GM19023 (cell line): ENCODE measurements around the gene ERC1.

ENCODE experiments used
- ATAC-seq: cut with Tn5 transposase; IDR thresholded peaks from one replicate; pipeline ENCODE4 v1.9.1; 2021; ENCODE audit warnings: mild to moderate bottlenecking, moderate library complexity; ENCODE audit not compliant: unreplicated experiment

ERC1 gene

DNA sequence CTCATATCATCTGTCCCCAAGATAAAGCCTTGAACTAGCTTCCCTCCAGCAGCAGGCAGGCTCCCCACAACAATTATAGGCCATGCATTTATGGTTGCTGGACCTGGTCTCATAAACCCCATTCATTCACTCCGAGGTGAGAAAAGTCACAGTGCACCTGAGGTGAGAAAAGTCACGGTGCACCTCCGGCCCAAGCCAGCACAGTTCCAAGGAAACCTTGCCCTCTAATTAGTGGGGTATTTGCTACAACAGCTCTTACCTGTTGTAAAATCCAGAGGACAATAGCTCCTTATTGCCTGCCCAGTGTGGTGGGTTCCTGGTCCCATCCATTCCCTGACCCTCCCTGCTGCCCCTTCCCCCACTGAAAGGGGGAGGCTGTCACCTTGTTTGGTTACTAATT, 537.8 kb downstream of the ERC1 start:
- no peak for ATAC-seq

DNA sequence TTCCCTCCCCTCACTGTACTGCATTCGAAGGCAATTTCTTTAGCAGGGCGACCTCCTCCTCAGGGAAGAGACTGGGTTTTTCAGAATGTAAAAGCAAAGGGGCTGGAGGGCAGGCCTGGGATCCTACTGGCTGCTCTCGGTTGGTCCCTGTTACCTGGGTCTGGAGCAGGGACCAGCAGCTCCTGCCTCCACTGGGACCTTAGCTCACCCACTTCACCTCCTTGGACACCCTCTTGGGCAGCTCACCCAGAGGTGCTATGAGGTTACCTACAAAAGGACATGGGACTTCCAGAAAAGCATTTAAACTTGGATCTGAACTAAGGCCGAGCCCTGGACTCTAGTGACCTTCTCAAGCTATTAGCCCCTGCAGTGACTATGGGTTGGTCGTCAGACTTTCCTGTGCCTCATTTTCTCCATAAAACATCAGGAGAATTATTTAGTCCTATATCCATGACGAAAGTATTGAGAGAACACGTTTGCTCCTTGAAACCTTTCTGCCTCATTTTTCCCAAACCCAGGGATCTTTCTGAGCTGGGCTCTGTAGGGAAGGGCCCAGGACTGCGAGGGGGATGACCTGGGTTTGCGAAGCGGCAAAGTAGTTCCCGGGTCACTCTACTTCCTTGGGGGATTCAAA, 538.3 kb downstream of the ERC1 start:
- no peak for ATAC-seq

DNA sequence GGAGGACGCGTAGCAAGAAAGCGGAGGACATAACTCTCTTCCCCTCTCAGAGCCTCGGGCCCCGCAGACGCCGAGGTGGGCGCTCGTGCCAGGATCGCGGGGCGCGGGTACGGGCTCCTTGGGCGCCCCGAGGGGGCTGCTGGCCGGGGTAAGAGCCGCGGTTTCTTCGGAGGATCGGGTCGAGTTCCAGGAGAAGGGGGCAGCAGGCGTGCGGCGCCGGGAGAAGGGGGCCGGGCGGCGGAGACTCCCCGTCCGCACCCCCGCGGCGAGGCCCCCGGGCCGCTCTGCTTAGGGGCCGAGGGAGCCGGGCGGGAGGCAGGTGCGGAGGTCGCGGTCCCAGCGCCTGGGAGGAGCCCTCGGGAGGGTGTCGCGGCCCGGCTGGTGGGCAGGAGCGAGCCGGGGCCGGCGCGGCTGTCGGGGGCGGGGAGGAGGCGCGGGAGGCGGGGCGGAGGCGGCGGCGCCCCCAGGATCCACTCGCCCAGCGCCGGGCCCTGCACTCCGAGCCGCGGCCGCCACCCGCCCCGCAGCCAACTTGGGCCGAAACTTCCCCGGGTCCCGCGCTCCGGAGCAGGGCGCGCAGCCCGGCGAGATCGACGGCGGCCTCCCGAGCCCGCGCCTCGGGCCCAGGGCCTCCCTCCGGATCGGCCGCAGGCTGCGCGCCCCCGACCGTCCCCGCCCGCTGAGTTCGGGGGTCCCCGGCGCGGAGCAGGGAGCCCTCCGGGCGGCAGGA, 539.0 kb downstream of the ERC1 start:
- ATAC-seq: no peak

DNA sequence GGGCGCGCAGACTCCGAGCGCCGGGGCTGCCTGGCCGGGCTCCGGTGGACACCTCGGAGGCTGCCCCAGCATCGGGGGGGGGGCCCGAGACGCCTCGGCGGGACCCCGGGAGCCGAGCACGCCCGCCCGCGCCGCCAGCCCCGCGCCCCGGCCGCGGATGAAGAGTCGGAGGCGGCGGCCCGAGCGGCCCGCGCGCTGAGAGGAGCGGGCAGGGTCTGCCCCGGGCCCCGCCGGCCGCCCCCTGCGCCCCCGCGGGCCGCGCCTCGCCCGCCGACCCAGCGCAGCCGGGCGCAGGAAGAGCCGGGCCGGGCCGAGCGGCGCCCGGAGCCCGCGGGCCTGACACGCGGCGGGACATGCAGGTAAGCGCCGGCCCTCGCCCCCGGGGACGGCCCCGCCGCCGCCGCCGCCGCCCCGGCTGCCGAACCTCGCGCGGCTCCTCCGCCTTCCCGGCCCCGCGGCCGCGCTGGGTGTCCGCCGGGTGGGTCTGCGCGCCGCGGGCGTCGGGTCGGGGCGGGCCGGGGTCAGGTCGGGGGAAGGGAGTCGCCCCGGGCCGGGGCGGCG, 539.6 kb downstream of the ERC1 start:
- ATAC-seq: no peak

DNA sequence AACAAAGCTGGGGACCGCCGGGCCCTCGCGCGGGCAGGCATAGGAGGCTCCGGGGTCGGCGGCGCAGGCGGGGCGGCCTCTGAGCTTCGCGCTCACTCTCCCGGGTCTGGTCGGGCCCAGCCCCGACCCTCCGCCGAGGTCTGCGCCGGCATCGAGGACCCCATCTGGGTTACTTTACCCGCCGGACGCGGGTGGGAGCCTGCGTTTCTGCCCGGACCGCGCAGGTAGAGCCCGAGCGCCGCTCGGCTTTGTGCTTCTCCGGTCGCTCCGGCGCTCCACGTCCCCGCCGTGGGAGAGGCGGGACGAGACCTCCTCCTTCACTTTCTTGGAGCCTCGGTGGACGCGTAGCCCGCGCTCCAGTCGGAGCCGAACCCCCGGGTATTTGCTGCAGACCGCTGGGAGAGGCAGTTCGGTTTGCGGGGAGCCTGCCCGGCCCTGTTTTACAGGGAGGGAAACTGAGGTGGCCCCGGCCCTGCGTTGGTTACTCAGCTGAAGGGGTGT, 540.2 kb downstream of the ERC1 start:
- ATAC-seq: no peak

DNA sequence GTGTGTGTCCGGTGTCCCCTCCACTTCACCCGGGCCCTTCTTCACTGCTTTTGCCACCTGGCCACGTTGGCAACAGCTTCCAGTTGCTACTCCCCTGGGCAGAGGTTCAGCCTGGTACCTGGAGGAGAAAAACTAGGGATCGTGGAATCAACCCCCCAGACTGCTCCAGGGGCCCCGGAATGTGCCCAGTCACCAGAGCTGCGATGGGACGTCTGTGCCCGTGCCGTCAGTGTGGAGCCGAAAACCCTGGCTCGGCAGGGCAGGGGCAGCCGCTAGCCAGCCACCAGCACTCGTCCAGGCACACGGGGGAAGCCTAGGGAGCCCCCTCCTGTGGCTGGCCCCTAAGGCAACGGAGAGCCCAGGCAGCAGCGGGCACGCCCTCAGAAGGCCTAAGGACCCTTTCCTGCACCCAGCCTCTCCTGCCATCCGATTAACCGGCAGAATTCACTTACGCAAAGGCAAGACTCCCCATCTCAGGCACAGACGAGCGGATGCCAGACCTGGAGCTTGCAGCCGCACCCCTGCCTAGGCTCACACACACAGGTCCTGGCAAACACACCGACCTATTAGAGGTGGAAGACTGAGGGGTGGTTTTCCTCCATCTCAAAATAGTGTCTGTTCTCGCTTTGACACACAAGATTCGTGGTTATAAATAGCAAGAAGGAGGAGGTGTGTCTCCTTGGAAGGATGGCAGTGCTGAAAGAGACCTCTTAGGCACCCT, 540.8 kb downstream of the ERC1 start:
- ATAC-seq: no peak

DNA sequence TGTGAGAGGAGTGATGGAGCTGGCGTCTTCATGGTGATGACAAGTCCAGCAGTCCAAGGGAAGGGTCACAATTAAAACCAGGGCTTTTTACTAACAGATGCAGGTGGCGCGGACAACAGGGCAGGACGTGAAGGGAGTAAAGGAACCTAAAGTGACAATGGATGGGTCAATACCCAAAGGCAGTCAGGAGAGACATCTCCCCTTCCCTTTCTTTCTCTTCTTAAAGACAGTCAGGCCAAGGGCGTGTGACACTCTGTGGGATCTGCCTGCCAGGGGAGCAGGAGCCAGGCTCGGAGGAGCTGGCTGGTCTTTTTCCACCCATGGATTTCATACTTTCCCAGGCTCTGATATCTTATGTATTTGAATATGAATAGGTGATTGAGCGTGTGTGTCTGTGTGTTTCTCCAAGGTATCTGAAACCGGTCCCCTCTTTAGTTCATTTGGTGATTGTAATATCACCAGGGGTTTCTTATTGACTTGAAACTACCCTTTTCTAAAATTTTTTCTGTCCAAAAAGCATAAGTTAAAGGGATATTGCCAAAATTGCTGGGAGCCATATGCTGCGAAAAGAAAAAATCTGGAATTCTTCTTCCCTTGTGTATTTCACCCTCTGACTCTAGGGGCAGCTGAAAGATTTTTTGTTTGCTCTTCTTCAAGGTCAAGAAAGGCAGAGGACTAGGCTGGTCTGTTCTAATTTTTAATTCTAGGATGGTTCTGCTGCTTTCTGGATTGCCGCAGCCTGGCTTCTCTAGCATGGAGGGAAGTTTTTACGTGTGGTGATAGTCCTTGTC, 541.5 kb downstream of the ERC1 start:
- ATAC-seq: no peak

DNA sequence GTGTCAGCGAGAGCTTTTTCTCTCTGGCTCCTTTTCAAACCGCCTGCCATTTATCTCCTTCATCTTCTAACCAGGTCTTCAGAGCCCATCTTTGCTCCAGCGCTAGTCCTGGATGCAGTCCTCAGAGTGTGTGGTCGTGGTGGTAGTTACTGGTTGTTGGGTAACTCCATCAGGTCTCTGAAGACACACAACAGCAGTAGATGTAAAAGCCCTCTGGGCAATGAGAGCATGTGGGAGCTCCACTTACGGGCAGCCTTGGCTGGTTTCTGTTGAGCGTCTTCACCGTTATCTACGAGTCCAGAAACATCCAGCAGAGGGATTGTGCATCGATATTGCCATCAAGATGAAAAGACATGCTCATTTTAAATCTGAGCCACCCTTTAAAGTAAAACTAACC, 542.2 kb downstream of the ERC1 start:
- ATAC-seq: peak; percentile 5

DNA sequence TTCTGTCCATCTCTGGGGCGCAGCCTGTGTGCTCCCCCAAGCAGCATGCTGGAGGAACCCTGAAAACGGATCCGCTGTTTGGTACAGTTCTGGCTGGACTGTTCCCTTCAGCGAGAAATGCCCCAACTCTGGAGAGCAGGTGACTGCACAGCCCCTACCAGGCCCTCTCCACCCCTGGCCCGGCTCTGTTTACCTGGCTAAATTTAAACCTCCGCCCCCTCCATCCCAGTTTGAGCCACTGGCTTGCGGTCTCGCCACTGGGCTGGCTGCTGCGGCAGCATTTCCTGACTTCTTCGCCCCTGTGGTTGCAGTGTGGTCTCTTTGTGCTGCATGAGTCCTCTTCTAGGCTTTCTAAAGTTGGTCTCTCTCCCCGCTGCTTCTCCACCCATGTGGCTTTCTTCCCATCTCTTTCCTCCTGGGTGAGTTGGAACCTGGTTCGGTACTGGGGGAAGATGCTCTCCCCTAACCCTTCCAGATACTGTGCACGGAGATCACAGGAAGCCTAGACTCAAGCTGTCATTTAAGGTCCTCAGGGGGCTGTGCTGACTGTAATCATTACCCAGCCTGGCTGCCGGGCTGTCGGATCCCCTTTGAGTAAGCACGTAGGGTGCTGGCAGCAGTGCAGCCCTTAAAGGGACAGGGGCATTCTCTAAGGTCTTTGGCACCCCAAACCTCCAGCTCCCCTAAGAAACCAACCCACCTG, 542.7 kb downstream of the ERC1 start:
- peak; percentile 53 for ATAC-seq

DNA sequence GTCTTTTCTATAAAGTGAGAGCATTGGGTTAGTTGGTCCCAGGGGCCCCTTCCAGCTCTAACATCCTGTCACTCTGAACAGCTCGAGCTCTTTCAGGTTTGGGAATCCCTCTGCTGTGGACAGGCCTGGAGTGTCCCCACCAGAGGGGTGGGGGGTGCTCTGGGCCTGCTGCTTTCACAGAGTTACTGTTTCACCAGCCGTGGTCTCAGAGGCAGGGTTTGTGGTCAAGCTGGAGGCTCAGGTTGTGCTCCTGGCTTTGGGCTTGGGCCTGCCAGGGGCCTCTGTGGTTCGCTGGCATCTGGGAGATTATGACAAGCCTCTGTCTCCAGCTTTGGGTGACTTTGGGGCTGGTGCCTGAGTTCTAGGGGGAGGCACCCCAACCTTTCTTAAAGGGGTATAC, 543.7 kb downstream of the ERC1 start:
- ATAC-seq: no peak

DNA sequence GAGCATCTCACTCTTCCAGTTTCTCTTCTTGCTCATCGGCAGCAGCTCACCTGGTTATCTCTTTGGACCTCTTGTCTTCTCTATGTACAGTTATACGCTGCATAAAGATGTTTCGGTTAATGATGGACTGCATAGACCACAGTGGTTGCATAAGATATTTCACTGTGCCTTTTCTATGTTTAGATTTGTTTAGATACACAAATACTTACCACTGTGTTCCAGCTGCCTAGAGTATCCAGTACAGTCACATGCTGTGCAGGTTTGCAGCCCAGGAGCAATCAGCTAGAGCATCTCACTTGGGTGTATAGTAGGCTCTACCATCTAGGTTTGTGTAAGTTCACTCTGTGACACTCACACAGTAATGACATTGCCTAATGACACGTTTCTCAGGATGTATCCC, 545.8 kb downstream of the ERC1 start:
- ATAC-seq: no peak

DNA sequence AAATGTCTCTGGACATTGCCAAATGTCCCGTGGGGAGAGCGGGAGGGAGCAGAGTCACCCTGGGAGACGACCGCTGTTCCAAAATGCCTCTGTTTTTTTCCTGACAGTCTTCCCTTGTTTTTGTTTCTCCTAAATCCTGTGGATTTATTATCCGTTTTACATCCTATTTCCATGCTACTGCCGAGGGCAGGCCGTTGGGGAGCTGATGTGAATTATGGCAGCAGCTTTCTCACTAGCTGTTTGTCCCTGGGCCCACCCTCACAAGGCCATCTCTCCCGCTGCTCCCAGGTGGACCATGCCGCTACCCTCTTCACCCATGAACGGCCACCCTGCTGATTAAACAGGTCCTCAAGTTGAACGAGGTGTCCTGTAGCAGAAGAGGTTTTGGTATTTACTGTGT, 548.1 kb downstream of the ERC1 start:
- ATAC-seq: no peak

DNA sequence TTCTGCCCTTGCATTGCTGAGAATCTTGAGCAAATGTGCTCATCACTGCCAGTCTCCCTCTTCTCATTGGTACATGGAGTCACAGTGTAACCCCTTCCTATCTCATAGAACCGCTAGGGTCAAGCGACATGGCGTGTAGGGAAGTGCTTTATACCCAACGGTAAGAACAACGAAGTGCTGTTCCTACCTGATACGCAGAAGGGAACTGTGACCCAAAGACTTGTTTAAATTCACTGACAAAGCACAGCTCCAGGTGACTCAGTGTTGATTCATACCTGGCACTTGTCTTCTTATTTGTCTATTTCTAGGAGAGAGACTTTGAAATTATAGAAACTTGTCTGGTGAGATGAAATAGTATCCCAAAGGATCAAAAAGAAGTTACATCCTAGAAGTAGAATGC, 549.7 kb downstream of the ERC1 start:
- no peak for ATAC-seq

DNA sequence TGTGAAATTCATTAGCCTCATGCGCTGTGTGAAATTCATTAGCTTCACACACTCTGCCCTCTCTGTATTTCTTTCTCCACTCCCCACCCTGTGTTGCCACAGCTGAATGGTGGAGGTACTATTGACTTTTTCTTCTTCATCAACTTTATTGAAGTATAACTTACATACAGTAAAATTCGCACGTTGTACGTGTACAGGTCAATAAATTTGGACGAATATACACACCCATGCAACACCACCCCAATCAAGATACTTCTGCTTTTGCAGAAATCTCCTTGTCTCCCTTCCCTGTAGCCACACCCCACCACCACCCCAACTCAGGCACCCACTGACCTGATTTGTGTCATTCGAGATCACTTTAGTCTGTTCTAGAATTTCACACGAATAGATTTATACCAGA, 551.6 kb downstream of the ERC1 start:
- ATAC-seq: no peak

DNA sequence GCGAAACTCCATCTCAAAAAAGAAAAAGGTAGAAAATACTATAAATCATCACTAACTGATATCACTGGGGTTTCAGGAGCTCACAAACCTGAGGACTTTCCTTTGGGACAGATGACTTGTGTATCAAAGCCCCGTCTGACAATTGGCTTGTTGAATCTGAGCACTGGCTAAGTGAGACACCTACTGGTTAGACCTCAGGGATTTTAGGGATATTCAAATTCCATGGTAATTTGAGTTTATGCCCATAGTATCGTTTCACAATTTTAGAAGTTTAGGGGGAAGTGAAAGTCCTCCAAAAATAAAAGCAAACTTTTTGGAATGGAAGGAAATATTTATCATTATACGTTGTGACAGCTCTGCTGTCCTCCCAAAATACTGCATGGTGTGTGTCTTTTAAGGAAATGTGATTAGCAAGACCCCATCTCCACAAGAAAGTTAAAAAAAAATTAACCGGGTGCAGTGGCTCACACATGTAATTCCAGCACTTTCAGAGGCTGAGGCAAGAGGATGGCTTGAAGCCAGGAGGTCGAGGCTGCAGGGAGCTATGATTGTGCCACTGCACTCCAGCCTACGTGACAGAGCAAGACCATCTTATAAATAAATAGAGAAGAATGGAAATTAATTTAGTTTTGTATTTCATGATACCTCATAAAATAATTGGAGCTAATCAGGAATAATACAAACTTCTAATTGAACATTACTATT, 554.1 kb downstream of the ERC1 start:
- ATAC-seq: no peak
